ENCODE measurements around the gene MCM9.

MCM9 gene

DNA sequence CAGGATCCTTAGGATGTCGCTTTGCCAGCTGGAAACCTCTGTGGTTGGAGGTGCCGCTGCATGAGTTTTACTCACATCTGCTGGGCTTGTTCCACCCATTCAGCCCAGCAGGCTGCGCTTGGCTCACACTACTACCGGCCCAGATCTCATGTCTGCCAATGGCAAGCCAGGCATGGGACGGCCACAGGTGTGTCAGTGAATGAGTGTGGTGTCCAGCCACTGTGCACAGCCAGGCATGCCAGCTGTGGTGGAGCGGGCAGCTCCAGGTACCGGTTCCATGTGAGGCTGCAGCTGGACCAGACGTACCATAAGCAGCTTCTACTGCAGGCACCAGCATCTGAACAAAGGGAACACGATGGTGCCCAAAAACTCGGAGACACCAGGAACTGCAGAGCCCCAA is 74.1 kb downstream of the MCM9 start:
- no peak for DNase-seq

DNA sequence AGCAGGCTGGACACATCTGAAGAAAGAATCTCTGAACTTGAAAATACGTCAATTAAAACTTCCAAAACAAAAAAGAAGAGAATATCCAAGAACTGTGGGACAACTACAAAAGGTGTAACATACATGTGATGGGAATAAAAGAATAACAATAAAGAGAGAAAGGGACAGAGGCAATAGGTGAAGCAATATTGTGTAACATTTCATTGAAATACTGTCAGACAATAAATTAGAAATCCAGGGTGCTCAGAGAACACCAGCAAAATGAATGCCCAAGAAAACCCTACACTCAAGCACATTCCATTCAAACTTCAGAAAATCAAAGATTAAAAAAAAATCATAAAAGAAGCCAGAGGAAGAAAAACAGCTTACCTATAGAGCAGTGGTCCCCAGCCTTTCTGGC is 74.6 kb downstream of the MCM9 start:
- DNase-seq = no peak

DNA sequence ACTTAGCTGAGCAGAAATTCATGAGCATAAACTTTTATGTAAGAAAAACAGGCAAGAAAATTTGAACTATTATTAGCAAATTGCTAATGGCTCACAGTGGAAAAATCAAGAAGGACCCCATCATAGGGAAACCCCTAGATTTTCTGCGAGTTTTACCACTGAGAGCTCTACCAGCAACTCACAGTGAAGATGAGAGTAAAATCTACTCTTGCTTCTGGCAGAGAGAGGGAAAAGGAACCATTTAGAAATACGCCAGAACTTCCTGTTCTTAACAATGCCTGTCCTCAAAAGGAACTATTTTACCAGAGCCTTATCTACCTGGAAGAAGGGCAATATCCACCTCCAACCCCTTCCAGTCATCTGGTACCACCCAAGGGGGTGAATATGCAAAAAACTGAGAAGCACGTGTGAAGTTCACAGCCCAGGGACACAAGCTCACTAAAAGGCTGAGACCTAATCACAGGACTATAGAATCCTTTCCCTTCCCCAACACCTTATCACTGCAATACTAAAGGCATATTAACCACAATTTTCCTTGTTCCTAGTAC is 75.4 kb downstream of the MCM9 start:
- DNase-seq = no peak

DNA sequence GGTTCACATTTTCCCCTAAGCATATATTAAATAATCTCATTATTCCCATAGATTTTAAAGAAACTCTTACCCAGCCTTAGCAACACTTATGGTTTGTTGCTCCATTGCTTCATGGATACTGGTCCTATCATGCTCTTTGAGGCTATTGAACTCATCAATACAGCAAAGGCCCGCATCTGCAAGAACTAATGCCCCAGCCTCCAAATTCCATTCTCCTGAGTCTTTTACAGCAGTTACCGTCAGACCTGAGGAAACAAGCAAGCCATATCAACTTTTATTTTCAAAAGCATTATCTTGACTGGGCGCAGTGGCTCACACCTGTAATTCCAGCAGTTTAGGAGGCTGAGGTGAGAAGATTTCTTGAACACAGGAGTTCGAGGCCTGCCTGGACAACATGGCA is 78.7 kb downstream of the MCM9 start:
- DNase-seq = no peak

DNA sequence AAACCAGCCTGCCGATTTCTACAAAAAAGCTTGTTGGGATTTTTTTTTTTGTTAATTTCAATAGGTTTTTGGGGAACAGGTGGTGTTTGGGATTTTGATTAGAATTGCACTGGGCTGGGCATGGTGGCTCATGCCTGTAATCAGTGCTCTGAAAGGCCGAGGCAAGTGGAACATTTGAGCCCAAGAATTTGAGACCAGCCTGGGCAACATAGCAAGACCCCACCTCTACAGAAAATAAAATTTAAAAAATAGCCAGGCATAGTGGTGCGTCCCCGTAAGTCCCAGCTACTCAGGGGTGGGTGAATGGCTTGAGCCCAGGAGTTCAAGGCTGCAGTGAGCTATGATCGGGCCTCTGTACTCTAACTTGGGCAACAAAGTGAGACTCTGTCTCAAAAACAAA is 81.6 kb downstream of the MCM9 start:
- no peak for DNase-seq

DNA sequence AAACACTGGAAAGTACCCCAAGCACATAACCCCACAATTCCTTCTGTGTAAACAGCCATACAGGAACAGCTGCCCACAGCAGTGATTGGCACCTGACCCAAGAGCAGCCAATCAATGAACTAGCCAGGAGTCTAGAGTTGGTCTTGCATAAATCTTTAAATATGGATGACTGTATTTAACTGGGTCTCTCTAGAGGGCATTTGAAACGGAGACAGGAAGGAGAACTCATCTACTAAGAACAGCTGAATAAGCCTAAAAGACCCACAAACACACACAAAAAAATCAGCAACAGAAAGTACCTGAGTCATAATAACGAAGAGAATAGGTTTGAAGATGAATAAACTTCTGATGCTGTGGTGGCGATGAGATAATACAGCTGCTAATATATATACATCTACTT is 90.0 kb downstream of the MCM9 start:
- DNase-seq = no peak

DNA sequence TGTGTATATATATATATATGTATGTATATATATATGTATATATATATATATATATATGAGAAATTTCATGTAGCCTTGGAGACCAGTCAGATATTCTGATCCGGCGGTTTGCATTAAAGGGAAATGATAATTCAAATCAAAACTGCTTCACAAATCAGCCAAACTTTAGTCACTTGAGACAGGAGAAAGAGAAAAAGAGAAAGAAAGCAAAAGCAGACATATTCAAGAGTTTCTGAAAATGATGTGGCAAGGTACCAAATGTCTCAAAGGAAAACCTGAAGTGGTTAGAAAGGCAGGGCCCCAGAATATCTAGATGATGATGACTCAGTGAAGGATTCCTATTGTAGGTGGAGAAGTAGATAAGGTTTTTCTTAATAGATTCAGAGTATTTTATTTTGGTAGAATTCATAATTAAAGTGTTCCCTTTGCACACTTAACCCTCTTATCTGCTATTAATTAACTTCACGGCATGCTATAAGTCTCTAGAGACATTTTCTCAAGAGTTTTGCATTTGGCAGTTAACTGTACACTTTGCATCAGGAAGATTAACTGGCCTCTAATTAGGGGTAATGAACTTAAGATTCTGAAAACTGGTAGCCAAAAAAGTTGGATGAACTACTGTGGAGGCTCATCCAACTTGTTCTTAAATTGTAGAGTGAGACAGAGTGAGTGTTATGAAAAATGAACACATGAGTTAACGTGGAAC is 91.1 kb downstream of the MCM9 start:
- DNase-seq = no peak

DNA sequence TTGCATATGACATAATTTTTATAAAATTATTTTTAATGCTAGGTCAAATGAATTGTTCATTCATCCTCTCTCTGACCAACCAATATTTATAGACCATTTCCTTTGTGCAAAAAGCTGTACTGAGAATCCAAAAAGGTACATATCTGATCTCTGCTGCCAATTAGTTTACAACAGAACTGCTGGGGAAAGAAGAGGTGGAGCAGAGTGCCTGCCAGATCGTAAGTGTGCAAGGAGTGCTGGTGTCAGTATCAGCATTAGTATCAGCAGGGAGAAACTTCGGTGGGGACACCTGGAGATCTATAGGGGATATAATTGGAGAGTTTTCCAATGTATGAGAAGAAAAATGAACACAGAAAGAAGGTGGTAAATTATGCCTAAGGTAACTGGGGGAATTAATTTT is 104.3 kb downstream of the MCM9 start:
- no peak for DNase-seq

DNA sequence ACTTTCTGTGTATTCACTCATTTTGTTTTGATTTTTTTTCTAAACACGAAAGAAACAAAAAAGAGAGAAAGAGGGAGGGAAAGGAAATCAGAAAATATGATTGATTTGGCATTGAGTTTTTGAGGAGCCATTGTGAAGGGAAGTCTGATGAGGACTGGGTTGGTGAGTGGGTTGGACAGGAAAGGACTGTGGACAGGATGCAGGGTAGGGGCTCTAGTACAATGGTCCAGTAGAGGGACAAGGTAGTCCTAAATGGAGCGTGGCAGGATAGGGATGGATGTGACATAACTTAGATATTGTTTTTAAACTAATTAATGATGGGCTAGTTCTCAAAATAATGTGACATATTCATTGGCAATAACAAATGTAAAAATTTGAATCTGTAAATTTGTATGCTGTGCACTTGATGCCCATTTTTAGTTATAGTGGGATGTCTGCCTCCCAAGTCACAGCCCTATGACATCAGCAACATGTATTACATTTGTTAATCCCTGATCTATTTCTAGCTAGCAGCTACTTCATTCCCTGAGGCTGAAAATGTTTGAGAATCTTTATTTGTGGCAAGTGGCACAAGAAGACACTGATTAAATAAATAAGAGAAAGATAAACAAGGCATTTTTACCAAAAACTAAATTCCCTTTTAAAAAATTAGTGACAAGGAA is 105.0 kb downstream of the MCM9 start:
- no peak for DNase-seq

DNA sequence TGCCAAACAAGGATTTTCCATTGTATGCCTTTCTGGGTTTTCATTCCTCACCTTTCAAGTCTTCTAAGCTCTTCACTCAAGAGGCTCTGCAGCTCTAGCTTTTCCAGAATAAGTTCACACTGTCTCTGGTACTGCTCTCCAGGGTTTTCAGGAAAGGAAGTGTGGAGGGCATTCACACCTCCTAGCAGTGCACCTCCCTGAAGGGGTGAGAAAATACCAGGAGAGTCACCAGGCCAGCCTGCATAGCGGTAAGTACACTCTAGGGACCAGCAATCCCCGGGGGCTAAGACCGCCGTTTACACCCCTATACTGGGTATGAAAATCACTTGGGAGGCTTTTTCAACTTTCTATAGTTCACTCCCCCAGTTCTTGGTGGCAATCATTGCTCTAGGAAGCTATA is 108.9 kb downstream of the MCM9 start:
- DNase-seq = no peak

DNA sequence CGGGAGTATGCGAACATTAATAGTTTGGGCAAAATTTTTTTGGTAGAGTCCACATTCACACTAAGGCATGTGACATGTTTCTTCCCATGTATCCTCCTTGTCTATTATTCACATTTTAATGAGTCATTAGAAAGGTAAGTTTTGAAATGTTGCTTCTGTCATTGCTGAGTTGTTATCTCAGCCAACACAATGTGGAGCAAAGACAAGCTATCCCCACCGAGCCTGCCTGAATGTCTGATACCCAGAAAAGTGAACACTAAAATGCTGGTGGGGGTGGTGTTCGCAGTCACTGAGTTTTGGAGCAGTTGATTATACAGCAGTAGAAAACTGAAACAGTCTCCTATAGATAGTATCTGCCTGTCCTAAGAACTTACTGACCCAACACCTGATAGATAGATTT is 109.3 kb downstream of the MCM9 start:
- no peak for DNase-seq

DNA sequence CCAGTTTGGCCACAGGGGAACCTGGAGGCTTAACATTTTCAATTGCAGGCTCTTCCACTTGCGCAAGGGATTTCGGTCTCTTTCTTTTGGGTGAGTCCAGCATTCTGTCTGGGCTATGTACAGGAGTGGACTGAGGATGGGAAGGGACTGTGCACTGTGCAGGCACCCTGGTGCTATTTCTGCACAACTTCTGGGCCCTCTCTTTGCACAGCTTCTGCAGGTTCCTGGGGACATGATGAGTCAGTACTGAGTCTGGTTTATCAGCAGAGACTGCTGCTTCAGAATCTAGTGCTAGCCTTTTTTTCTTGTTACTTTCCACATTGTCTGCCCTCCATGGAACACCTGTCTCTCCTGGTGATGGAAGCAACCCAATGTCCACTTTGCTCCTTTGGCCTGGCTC is 119.5 kb downstream of the MCM9 start:
- DNase-seq = no peak

DNA sequence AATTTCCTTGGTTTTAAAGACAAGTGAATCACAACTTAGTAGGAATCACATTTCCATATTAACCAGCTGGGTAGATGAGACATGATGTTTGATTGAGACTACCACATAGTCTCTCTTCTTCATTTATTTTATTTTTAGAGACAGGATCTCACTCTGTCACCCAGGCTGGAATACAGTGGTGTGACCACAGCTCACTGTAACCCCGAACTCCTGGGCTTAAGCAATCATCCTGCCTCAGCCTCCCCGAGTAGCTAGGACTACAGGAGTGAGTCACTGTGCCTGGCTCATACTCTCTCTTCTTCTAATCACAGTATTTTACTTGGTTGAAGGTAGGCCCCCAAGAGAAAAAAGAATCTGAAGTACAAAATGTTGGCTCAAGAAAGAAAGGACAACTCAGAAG is 121.2 kb downstream of the MCM9 start:
- no peak for DNase-seq

DNA sequence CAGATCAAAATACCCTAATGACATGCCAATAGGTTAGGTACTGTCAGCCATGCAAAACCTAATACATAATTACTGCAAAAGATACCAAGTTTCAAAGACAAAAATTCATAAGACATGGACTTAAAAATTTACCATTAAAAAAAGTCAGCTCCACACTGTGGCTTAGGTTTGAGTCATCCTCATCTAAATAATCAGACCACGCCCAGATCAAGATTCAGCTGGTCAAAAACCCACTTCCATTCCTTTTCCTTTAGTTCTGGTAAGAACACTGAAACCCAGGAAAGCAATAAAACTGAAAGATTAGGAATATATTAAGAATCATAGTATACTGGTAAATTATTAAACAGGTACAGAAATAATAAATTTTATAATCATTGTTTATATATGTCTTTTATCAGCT is 122.0 kb downstream of the MCM9 start:
- no peak for DNase-seq

DNA sequence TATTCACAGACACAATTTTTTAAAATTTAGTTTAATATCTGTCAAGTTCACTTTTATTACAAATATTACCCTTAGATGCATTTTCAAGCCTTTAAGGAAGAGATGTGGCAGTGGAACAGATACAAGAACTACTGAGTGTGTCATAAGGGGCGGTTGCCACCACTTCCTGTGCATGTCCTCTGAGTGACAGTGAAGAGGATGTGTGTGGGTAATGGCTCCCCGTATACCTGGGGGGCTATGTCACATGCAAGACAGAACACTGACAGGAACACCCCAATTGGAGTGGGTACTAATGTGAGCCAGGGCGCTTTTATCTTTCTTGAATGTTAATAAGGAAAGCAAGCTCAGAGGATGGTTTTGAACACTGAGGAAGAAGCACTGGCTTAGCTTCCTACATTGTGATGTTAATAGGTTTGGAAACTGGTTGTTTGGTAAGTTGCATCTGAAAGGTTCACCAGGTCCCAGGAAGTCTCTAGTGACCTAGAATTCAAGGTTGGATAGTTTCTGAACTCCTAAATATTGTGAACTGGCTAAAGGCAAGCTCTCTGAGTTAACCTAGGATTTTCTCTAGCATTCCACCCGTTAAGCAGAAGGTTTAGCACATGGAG is 124.4 kb downstream of the MCM9 start:
- DNase-seq = no peak

DNA sequence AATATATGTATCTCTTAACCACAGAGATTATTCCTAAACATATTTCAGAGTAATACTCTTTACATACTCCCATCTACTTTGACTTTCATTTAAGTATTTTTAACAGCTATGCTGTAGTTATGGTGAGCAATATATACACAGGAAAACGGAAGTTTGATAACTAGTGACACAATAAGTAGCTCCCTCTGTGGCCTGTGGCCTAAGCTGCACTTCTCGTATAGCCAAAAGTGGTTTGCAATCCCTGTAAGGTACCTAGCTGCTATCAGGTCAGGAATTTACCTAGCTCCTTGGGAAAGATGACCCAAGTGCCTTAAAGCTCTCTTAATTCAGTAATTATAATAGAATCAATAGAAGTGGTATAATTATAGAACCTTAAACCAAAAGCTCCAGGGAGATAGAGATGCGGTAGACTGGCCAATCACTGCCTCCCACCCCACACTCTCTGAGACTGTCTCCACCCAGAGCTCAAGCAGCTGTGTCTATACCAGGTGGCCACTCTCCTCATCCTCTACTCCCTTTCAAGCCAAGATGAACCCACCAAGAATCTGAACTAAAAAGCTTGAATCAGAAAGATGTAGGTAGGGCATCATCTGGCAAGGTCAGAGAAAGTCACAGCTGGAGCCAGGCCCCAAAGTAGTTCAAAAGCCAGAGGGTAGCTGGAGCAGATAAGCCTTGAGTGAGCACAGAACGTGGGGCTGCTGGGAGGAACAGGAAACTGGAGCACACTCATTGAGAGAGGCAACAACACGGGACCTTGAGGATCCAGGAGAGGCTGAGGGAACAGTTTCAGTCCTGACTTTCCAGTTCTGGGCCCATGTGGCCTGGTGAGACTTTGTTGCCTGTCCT is 125.9 kb downstream of the MCM9 start:
- no peak for DNase-seq

DNA sequence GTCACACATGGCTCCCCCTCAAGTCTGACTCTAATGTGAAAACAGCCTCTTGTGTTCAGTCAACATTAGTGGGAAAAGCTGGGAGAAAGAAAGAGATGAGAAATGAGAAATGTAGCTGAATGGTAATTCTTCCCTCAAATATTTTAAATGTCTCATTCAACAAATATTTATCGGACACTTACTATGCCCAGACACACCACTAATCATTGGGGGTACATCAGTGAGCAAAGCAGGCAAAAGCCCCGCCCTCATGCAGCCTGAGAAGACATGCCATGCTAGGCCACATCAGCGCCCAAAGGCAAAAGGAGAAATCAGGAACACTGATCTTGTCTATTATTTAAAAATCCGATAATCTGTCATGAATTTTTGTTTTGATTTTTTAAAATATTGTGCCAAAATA is 130.9 kb downstream of the MCM9 start:
- DNase-seq = no peak

DNA sequence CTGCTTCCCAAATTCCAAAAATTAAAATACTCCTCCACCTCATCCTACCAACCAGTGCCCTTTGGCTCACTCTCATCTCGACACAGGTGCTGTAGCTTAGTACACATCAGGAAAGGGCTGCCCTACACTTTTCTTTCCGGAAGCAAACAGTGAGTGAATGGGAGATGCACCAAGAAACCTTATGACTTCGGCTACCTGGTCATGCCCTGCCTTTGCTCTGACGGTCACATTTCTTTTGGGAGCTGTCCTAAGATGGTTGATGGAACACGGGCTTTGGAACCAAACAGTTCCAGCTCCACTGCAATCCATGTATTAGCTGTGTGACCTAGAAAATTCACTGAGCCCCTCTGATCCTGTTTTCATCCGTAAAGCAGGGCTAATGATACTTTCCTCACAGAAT is 133.7 kb downstream of the MCM9 start:
- no peak for DNase-seq

DNA sequence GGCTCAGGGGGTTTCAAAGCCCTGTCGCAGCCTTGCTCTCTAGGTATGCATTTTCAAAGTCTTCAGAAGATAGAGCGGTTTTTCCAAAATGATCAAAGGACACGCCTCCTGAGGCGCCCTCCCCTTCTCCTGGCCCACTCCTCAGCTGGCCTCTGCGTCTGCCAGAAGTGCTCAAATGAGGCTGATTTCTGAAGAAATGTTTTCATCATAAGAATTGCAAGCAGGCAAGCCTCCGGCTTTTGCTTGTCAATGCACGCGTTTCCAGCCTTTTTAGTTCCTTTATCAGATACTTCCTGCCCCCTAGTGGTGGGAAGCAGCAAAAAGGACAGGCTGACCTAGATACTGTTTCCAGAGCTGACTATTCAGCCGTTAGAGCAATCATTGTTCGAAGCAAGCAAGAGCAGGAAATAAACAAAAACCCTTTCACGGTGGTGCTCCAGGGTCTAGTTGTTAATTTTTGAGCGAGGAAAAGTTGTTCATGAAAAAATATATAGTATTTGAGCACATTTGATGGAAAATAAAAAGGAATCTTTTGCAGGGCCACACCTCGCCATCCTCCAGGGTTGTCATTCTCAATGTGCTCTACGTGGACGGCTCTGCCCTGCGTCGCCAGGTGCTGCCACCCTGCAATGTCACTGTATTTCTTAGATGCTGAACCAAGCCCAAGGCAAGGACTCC is 134.4 kb downstream of the MCM9 start:
- peak; percentile 94 for DNase-seq

DNA sequence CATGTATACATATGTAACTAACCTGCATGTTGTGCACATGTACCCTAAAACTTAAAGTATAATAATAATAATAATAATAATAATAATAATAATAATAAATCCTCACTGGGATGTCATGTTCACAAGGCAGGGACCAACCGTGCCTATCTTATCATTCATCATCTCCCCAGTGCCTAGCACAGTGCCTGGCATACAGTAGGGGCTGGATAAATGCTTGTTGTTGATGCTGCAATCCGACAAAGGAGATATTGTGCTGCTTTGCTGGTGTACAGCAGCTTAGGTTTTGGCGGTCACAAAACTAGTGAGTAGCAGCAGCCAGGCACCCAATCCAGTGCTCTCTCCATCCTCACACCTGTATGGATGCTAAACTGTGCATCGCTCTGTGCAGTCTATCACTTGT is 135.1 kb downstream of the MCM9 start:
- DNase-seq = no peak

DNA sequence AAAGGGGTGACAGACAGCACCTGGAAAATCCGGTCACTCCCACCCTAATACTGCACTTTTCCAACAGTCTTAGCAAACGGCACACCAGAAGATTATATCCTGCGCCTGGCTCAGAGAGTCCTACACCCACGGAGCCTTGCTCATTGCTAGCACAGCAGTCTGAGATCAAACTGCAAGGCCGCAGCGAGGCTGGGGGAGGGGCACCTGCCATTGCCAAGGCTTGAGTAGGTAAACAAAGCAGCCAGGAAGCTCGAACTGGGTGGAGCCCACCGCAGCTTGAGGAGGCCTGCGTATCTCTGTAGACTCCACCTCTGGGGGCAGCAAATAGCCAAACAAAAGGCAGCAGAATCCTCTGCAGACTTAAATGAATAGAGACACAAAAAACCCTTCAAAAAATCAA is 138.4 kb downstream of the MCM9 start:
- DNase-seq = peak; percentile 86

DNA sequence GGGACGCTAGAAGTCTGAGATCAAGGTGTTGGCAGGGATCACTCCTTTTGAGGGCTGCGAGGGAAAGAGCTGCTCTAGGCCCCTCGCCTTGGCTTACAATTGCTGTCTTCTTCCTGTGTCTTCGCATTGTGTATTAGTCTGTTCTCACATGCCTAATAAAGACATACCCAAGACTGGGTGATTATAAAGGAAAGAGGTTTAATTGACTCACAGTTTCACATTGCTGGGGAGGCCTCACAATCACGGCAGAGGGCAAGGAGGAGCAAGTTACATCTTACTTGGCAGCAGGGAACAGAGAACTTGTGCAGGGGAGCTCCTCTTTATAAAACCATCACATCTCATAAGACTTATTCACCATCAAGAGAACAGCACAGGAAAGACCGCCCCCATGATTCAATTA is 143.5 kb downstream of the MCM9 start:
- DNase-seq = no peak

DNA sequence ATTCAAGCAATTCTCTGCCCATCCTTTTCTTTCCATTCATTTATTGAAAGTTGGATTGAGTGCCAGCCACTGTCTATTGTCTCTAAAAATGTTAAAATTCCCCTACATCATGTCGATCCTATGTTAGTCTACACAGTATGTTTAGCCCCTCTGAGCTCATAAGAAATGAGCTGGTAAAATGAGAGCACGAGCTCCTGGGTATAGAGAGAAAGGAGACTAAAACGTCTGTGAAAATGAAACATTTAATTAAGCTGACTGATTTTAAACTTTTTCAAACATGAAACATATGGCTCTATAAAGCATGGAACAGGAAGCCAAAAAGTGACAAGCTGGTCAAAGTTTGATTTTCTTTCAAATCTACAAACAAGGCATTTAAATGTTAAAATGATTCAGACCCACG is 145.0 kb downstream of the MCM9 start:
- no peak for DNase-seq

Measured in NCI-H2029 (cell line).